ENCODE measurements around the gene ADCY2.

The ADCY2 gene

DNA sequence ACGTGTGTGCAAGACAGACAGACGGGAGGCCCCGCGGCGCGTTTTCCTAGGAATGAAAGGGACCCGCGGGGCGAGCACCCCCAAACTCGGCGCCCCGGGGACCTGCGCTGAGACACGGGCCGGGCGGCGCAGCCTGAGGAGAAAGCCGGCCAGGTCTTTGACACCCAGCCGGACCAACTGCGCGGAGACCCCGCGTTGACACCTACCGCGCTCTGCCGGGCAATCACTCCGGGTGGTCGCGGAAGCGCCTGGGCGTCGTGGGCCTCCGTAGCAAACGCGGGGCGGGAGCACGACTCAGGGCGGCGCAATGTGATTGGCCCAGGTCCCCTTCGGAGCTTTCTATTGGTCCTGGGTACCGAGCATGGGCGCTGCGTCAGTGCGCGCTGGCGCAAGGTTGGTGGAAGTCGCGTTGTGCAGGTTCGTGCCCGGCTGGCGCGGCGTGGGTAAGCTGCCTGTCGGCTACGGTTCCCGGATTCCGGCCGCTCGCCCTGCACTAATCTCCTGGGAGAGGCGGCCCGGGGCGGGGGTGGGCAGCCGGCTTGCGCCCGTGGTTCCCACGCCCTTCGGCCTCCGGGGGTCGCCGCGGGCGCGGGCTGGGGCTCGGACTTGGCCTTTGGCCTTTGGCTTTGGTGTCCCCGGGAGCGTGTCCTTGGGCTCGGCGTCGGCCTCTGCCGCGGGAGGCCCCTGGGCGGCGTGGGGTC is 473.0 kb downstream of the ADCY2 start, which contains the start of the genes FASTKD3 and MTRR:
Gene FASTKD3, minus strand, starts transcription at position 259 of the 701 bp plus-strand sequence. CDS start 948 bp downstream, outside the sequence.
Gene MTRR, plus strand, starts transcription at position 376 of the 701 bp plus-strand sequence. CDS start 1,647 bp downstream, outside the sequence.
- TF ChIP-seq, protein P1, sequence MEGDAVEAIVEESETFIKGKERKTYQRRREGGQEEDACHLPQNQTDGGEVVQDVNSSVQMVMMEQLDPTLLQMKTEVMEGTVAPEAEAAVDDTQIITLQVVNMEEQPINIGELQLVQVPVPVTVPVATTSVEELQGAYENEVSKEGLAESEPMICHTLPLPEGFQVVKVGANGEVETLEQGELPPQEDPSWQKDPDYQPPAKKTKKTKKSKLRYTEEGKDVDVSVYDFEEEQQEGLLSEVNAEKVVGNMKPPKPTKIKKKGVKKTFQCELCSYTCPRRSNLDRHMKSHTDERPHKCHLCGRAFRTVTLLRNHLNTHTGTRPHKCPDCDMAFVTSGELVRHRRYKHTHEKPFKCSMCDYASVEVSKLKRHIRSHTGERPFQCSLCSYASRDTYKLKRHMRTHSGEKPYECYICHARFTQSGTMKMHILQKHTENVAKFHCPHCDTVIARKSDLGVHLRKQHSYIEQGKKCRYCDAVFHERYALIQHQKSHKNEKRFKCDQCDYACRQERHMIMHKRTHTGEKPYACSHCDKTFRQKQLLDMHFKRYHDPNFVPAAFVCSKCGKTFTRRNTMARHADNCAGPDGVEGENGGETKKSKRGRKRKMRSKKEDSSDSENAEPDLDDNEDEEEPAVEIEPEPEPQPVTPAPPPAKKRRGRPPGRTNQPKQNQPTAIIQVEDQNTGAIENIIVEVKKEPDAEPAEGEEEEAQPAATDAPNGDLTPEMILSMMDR (IDR thresholded peaks at IDR 0.05; ENCODE audit: low read depth, low read length), result no peak
- H3K4me3 ChIP-seq (replicated peaks in 1 of 2; ENCODE audit: low read depth in 2 of 2, low read length in 2 of 2), result peak within 1 kb of the TSS; percentile 81 to 91
- DNase-seq (ENCODE audit: low read depth in 2 of 2), result peak; percentile 92 to 93

DNA sequence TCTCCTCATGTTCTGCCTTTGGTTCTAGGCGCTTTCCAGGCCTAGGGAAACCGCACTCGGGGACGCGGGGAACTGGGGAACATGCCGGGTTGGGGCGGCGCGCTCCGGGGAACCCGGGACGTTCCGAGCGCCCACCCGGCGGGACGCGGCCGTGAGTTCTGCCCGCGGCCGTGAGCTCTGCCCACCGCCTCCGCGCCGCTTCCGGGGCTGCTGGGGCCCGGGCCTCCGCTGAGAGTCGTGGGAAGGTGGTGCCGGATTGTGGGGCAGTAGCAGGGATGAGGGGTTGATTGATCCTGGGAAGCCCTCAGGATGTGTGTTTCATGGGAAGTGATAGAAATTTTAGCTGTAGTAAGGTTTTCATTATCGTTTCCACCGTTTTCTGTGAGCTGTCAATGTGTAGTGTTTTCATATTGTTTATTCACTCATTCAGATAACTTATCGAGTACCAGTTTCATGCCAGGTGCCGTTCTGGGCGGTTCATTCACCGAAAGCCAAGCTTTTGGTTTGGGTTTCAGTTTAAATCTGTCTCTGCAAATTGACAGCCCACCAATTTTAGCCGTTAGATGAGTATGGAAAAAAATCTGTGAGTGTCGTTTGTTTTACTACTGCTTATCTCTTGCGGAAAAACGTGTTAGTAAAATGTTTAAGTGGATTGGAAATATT is 473.7 kb downstream of the ADCY2 start:
- DNase-seq (ENCODE audit: low read depth in 2 of 2), result peak in 1 of 2 donors; percentile 14
- TF ChIP-seq, protein P1 (IDR thresholded peaks at IDR 0.05; ENCODE audit: low read depth, low read length), result no peak

DNA sequence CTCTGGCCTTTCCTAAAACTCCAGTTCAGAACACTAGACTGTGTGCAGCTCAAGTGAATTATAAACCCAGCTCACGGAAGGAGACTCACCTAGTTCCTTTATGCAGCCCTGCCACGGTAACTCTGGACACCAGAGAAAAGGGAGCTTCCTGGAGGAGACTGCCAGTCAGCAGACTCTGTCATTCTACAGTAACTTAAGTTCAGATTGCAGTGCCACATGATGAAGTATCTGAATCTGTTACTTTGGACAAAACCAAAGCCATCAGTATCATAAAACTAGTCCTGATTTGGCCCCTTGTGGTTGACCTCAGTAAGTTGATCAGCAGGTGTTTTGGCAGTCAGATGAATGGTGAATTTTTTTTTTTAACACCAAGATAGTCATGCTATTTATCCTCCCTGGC is 475.7 kb downstream of the ADCY2 start:
- TF ChIP-seq, protein P1 (IDR thresholded peaks at IDR 0.05; ENCODE audit: low read depth, low read length), result no peak
- no peak for DNase-seq (ENCODE audit: low read depth in 2 of 2)
- H3K4me3 ChIP-seq (replicated peaks in 1 of 2; ENCODE audit: low read depth in 2 of 2, low read length in 2 of 2), result no peak overlapping the region

More for the DNA sequence above, 473.7 kb downstream of the ADCY2 start:
- H3K4me3 ChIP-seq (replicated peaks in 1 of 2; ENCODE audit: low read depth in 2 of 2, low read length in 2 of 2), result peak overlapping the region; percentile 81 to 91

DNA sequence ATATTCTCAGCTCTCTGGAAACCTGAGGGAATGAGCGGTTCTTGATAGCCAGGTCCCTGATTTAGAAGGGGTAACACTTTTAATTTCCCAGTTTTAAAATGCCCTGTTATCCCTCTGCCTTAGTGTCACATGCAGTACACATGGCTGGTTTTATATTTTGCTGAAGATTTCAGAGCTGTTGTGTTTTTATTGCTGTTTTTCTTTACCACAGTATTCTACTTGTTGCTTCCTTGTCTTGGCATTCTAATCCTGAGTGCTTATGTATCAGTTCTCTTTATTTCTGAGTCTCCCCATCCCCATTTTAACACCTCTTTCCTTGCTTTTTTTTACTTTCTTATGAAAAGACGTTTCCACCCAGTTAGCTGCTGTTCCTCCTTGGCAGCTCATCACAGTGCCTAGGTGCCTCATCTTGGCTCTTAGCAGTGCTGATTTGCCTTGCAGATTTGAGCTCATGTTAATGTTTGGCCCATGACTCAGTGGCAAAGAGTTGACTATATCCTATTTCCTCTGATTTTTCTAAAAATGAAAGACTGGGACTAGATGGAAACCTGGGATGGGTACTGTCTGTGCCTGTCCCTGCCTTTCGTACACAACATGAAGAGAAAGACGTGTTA is 476.7 kb downstream of the ADCY2 start:
- H3K4me3 ChIP-seq (replicated peaks in 1 of 2; ENCODE audit: low read depth in 2 of 2, low read length in 2 of 2), result no peak overlapping the region
- DNase-seq (ENCODE audit: low read depth in 2 of 2), result no peak
- TF ChIP-seq, protein P1 (IDR thresholded peaks at IDR 0.05; ENCODE audit: low read depth, low read length), result no peak

DNA sequence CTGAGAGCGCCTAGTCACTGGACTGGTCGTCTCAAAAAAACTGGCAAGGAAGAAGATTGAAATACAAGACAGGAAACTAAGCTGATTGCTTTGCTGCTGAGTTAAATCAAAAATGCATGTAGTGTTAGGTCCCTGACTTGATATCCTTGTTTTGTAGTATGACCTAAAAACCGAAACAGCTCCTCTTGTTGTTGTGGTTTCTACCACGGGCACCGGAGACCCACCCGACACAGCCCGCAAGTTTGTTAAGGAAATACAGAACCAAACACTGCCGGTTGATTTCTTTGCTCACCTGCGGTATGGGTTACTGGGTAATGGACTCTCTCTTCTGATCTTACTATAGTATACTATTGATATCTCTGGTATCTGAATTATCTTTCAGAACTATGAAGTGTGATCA is 477.3 kb downstream of the ADCY2 start:
- TF ChIP-seq, protein P1 (IDR thresholded peaks at IDR 0.05; ENCODE audit: low read depth, low read length), result no peak
- no peak overlapping the region for H3K4me3 ChIP-seq (replicated peaks in 1 of 2; ENCODE audit: low read depth in 2 of 2, low read length in 2 of 2)
- DNase-seq (ENCODE audit: low read depth in 2 of 2), result no peak

DNA sequence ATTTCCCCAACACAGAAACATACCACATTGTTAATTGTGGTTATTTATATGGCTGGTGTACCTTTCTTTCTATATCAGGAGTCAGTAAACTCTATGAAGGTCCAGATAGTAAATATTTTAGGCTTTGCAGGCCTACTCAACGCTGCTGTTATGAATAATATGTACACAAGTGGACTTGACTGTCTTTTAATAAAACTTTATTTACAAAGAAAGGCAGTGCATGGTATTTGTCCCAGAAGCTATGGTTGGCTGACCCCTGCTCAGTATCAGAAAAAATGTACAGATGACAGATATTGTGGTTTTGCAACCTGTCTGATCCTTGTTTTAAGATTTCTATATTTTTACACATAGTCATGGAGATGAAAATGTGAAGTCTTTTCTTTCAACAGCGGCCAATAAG is 478.7 kb downstream of the ADCY2 start:
- TF ChIP-seq, protein P1 (IDR thresholded peaks at IDR 0.05; ENCODE audit: low read depth, low read length), result no peak
- no peak for DNase-seq (ENCODE audit: low read depth in 2 of 2)
- no peak overlapping the region for H3K4me3 ChIP-seq (replicated peaks in 1 of 2; ENCODE audit: low read depth in 2 of 2, low read length in 2 of 2)

All from cardiac fibroblast (primary cell).